Measurements from ENCODE around the gene CMPK1.
"Not testable (repeated sequence)": the region's sequence is repeated elsewhere in the genome, so short reads cannot be mapped to it uniquely, and the experiment has no call there.

Gene CMPK1

GRCh38 chr1:47338249-47339077 is 4.9 kb downstream of the CMPK1 start:
- no peak for DNase-seq

- DNase-seq, result no peak
Observed at GRCh38 chr1:47340227-47340626, 6.6 kb downstream of the CMPK1 start.

- not testable (repeated sequence) for DNase-seq
Observed at GRCh38 chr1:47346979-47347378, 13.4 kb downstream of the CMPK1 start.

GRCh38 chr1:47347735-47348134 is 14.1 kb downstream of the CMPK1 start:
- DNase-seq, result no peak

- no peak for DNase-seq
Observed at GRCh38 chr1:47348246-47348645, 14.7 kb downstream of the CMPK1 start.

GRCh38 chr1:47351305-47351704 is 17.7 kb downstream of the CMPK1 start:
- no peak for DNase-seq

GRCh38 chr1:47361380-47361779 is 27.8 kb downstream of the CMPK1 start:
- DNase-seq, result no peak

- DNase-seq, result no peak
Observed at GRCh38 chr1:47362828-47363227, 29.2 kb downstream of the CMPK1 start.

GRCh38 chr1:47367651-47368050 is 34.1 kb downstream of the CMPK1 start:
- no peak for DNase-seq

GRCh38 chr1:47371016-47371517 is 37.5 kb downstream of the CMPK1 start:
- no peak for DNase-seq

- no peak for DNase-seq
Observed at GRCh38 chr1:47374501-47374900, 40.9 kb downstream of the CMPK1 start.

GRCh38 chr1:47378147-47378546 is 44.6 kb downstream of the CMPK1 start:
- DNase-seq, result no peak

- no peak for DNase-seq
Observed at GRCh38 chr1:47380699-47381098, 47.1 kb downstream of the CMPK1 start.

GRCh38 chr1:47382399-47382983 is 48.9 kb downstream of the CMPK1 start:
- DNase-seq, result no peak

- DNase-seq, result no peak
Observed at GRCh38 chr1:47384083-47384482, 50.5 kb downstream of the CMPK1 start.

- no peak for DNase-seq
Observed at GRCh38 chr1:47385020-47385419, 51.4 kb downstream of the CMPK1 start.

GRCh38 chr1:47386268-47386667 is 52.7 kb downstream of the CMPK1 start:
- no peak for DNase-seq

- no peak for DNase-seq
Observed at GRCh38 chr1:47388030-47388890, 54.7 kb downstream of the CMPK1 start.

GRCh38 chr1:47388891-47389238 is 55.3 kb downstream of the CMPK1 start:
- DNase-seq, result peak; percentile 24

- DNase-seq, result no peak
Observed at GRCh38 chr1:47389731-47390130, 56.1 kb downstream of the CMPK1 start.

GRCh38 chr1:47390843-47391242 is 57.3 kb downstream of the CMPK1 start:
- no peak for DNase-seq

- DNase-seq, result no peak
Observed at GRCh38 chr1:47393141-47393540, 59.6 kb downstream of the CMPK1 start.

- no peak for DNase-seq
Observed at GRCh38 chr1:47395433-47395832, 61.8 kb downstream of the CMPK1 start.

All from activated gamma-delta T cell treated with Interleukin-2 at 50 U/mL for 16 hours (primary cell).